Naive thymus-derived CD4-positive, alpha-beta T cell (primary cell): ENCODE results near the gene CCDC192. TPM values are rescaled to one million over a fixed set of nuclear protein-coding genes. Genes with fewer than 3 reads are reported as not detected.
A peak's percentile ranks its signal among the peaks of the same experiment; 100 is the strongest.
"Not testable (repeated sequence)": the region's sequence is repeated elsewhere in the genome, so short reads cannot be mapped to it uniquely, and the experiment has no call there.

Experiments used
- ATAC-seq: fragments of 150-1000 bp; cut with Tn5 transposase; 2 replicates; pipeline ENCODE4 v1.10.0; 2021; ENCODE audit warnings: mild to moderate bottlenecking, moderate library complexity
- CTCF ChIA-PET: fragments of 350-600 bp; sonication (Branson Sonifier 250); formaldehyde crosslinking; loops from one replicate; lab custom pipeline; 2021; ENCODE audit warnings: antibody characterized with exemption; lab: Charles Lee
- POLR2A ChIA-PET: fragments of 350-600 bp; sonication (Branson Sonifier 250); formaldehyde crosslinking; loops from one replicate; lab custom pipeline; 2021; ENCODE audit warnings: antibody characterized with exemption, inconsistent platforms; lab: Charles Lee
- DNase-seq, 9 donors: peaks; one replicate each; pipeline versions ENCODE4 v3.0.0 to v3.0.0-alpha.2; 2020 to 2022; ENCODE audit warnings: mixed read lengths in 1 of 9
- H3K27ac ChIP-seq: one replicate; pipeline ENCODE4 v1.7.0; 2013; ENCODE audit warnings: mild to moderate bottlenecking, low read depth, low read length, moderate library complexity
- H3K27me3 ChIP-seq, 2 donors: one replicate each; pipeline ENCODE4 v1.7.0; 2013; ENCODE audit warnings: low read length in 2 of 2, mild to moderate bottlenecking in 2 of 2, moderate library complexity in 2 of 2; ENCODE audit not compliant: control insufficient read depth in 2 of 2, insufficient read depth in 2 of 2
- H3K36me3 ChIP-seq, 3 experiments: 1 replicate in 2 of 3; 2 replicates in 1 of 3; pipeline ENCODE4 v1.7.0; 2013; ENCODE audit warnings: low read length in 3 of 3, mild to moderate bottlenecking in 3 of 3, moderate library complexity in 1 of 3; ENCODE audit not compliant: insufficient read depth in 3 of 3, control insufficient read depth in 2 of 3
- H3K4me1 ChIP-seq, 2 donors: one replicate each; pipeline ENCODE4 v1.7.0; 2013; ENCODE audit warnings: low read length in 2 of 2, mild to moderate bottlenecking in 2 of 2, moderate library complexity in 1 of 2; ENCODE audit not compliant: control insufficient read depth in 2 of 2, insufficient read depth in 2 of 2
- H3K4me3 ChIP-seq: 2 replicates; pipeline ENCODE4 v1.7.0; 2013; ENCODE audit warnings: mild to moderate bottlenecking, low read length
- H3K9me3 ChIP-seq, 3 experiments: 1 replicate in 2 of 3; 2 replicates in 1 of 3; pipeline ENCODE4 v1.7.0; 2013; ENCODE audit warnings: low read length in 3 of 3; ENCODE audit not compliant: control insufficient read depth in 2 of 3
- H3K27ac Mint-ChIP-seq, 9 donors: one replicate each; pipeline ENCODE4 v1.8.0; 2020 to 2022; ENCODE audit warnings: mixed read lengths in 9 of 9, mild to moderate bottlenecking in 8 of 9, moderate library complexity in 5 of 9, inconsistent platforms in 2 of 9
- H3K27me3 Mint-ChIP-seq, 5 donors: one replicate each; pipeline ENCODE4 v1.8.0; 2021 to 2022; ENCODE audit warnings: mixed read lengths in 5 of 5, mild to moderate bottlenecking in 1 of 5
- H3K36me3 Mint-ChIP-seq, 5 donors: one replicate each; pipeline ENCODE4 v1.8.0; 2020 to 2022; ENCODE audit warnings: mixed read lengths in 5 of 5, mild to moderate bottlenecking in 3 of 5, inconsistent platforms in 1 of 5
- H3K4me1 Mint-ChIP-seq, 7 donors: one replicate each; pipeline ENCODE4 v1.8.0; 2020 to 2022; ENCODE audit warnings: mixed read lengths in 7 of 7, mild to moderate bottlenecking in 3 of 7, inconsistent platforms in 1 of 7
- H3K4me3 Mint-ChIP-seq, 10 donors: one replicate each; pipeline ENCODE4 v1.8.0; 2020 to 2022; ENCODE audit warnings: mild to moderate bottlenecking in 10 of 10, mixed read lengths in 10 of 10, moderate library complexity in 6 of 10, inconsistent platforms in 2 of 10
- H3K9me3 Mint-ChIP-seq, 11 donors: one replicate each; pipeline ENCODE4 v1.8.0; 2020 to 2022; ENCODE audit warnings: mixed read lengths in 11 of 11, mild to moderate bottlenecking in 4 of 11, inconsistent platforms in 1 of 11, moderate library complexity in 1 of 11
- intact Hi-C, 2 donors: fragments of 100-400 bp; cut with micrococcal nuclease; formaldehyde crosslinking; loops; one replicate each; pipeline ENCODE4 v1.15.1; 2023
- polyA plus RNA-seq, 2 donors: library from polyadenylated mRNA; unstranded; fragments of 300-500 nt; fragmentation: Illumina TruSeq; gene quantifications; one replicate each; pipeline ENCODE4 v1.2.3, GENCODE V29; 2021
- total RNA-seq, 6 experiments: library from RNA in 5 of 6; stranded (reverse) in 5 of 6; gene quantifications; 1 replicate in 5 of 6; 2 replicates in 1 of 6; pipeline ENCODE4 v1.2.3 and lab custom pipeline; 2021 to 2026

The CCDC192 gene
- total and polyA plus RNA-seq, 7 experiments from 2014 or later = not detected

GRCh38 chr5:127839496-127840197 is 136.5 kb downstream of the CCDC192 start:
- H3K36me3 ChIP-seq = no peaks in the 10 kb centered on the region
- H3K4me1 ChIP-seq = no peaks in the 10 kb centered on the region
- Mint-ChIP-seq H3K4me1 (peaks cover 0 to 4% (median 0%) of the 10 kb centered on the region in 7 donors), H3K27ac (no peak overlapping the region), H3K27me3 (peaks cover 0 to 11% (median 0%) of the 10 kb centered on the region in 5 donors), H3K4me3 (no peak overlapping the region), H3K9me3 (no peaks in the 10 kb centered on the region), H3K36me3 (no peaks in the 10 kb centered on the region)
- intact Hi-C loops = no loop called here
- CTCF ChIA-PET = no interaction called here
- POLR2A ChIA-PET = no interaction called here
- DNase-seq (no peak), ATAC-seq (no peak)
- H3K4me3 ChIP-seq = no peak overlapping the region
- H3K27ac ChIP-seq = no peak overlapping the region
- no peaks in the 10 kb centered on the region for H3K9me3 ChIP-seq
- H3K27me3 ChIP-seq = no peaks in the 10 kb centered on the region

DNA sequence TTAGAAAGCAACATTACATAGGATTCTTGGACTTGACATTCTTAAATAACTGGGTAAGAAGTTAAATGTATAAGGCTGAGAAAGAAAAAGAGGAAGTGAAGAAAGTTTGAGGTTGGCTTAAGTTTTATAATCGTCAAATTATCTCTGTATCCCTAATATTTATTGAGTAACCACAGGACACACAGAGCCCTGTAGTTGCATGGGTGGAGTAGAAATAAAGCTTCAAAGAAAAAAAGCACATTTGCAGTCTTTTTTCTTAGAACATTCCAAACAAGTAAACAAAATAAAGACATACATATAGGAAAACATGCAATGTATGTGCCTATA is 137.0 kb downstream of the CCDC192 start:
- Histone ChIP-seq H3K27ac (no peak overlapping the region), H3K27me3 (no peaks in the 10 kb centered on the region), H3K4me3 (no peak overlapping the region), H3K4me1 (no peaks in the 10 kb centered on the region), H3K9me3 (no peaks in the 10 kb centered on the region), H3K36me3 (no peaks in the 10 kb centered on the region)
- Mint-ChIP-seq H3K4me3 (no peak overlapping the region), H3K27me3 (peaks cover 0 to 11% (median 0%) of the 10 kb centered on the region in 5 donors), H3K36me3 (no peaks in the 10 kb centered on the region), H3K27ac (no peak overlapping the region), H3K4me1 (peaks cover 0 to 4% (median 0%) of the 10 kb centered on the region in 7 donors), H3K9me3 (no peaks in the 10 kb centered on the region)
- CTCF ChIA-PET = no interaction called here
- intact Hi-C loops = no loop called here
- DNase-seq (no peak), ATAC-seq (peak; percentile 40)
- POLR2A ChIA-PET = no interaction called here

DNA sequence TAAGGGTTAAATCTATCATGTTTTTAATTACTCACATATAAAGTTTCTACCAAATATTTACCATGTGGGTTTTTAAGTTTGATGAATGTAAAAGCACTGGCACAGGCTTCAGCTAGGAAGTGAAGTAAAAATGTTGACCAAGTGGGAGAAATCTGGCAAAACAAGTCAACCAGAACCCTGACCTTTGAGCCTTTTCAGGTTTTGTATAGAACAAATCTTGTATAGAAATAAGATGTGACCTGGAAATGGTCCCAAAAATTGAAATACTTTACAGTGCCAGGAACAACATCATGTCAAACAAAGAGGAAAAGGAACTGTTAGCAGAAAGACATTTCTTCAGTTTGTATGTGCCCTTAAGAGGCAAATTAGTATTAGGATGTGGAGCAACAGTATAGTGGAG is 137.6 kb downstream of the CCDC192 start:
- Mint-ChIP-seq H3K27ac (no peak overlapping the region), H3K36me3 (no peaks in the 10 kb centered on the region), H3K4me3 (no peak overlapping the region), H3K27me3 (peaks cover 0 to 9% (median 0%) of the 10 kb centered on the region in 5 donors), H3K4me1 (peaks cover 0 to 4% (median 0%) of the 10 kb centered on the region in 7 donors), H3K9me3 (no peaks in the 10 kb centered on the region)
- POLR2A ChIA-PET = no interaction called here
- CTCF ChIA-PET = no interaction called here
- no peak overlapping the region for H3K27ac ChIP-seq
- no peak for ATAC-seq
- intact Hi-C loops = no loop called here
- no peaks in the 10 kb centered on the region for H3K36me3 ChIP-seq
- H3K27me3 ChIP-seq = no peaks in the 10 kb centered on the region
- no peaks in the 10 kb centered on the region for H3K9me3 ChIP-seq
- no peak for DNase-seq
- H3K4me3 ChIP-seq = no peak overlapping the region
- no peaks in the 10 kb centered on the region for H3K4me1 ChIP-seq

GRCh38 chr5:127844581-127845021 is 141.4 kb downstream of the CCDC192 start:
- Histone ChIP-seq H3K27ac (no peak overlapping the region), H3K27me3 (no peaks in the 10 kb centered on the region), H3K4me1 (no peaks in the 10 kb centered on the region), H3K36me3 (no peaks in the 10 kb centered on the region), H3K9me3 (no peaks in the 10 kb centered on the region), H3K4me3 (no peak overlapping the region)
- no peaks in the 10 kb centered on the region for H3K4me1 Mint-ChIP-seq
- peaks cover 0 to 3% (median 0%) of the 10 kb centered on the region in 11 donors for H3K9me3 Mint-ChIP-seq
- no peaks in the 10 kb centered on the region for H3K27me3 Mint-ChIP-seq
- H3K27ac Mint-ChIP-seq = no peak overlapping the region
- no peak overlapping the region for H3K4me3 Mint-ChIP-seq
- no peak for ATAC-seq
- intact Hi-C loops = no loop called here
- H3K36me3 Mint-ChIP-seq = peaks cover 0 to 5% (median 0%) of the 10 kb centered on the region in 5 donors
- ChIA-PET CTCF (no interaction called here), POLR2A (no interaction called here)
- DNase-seq = no peak

GRCh38 chr5:127846884-127847283 is 143.7 kb downstream of the CCDC192 start:
- ATAC-seq (no peak), DNase-seq (no peak)
- ChIA-PET POLR2A (no interaction called here), CTCF (no interaction called here)
- Mint-ChIP-seq H3K27ac (no peak overlapping the region), H3K4me3 (no peak overlapping the region), H3K36me3 (peaks cover 0 to 5% (median 0%) of the 10 kb centered on the region in 5 donors), H3K27me3 (no peaks in the 10 kb centered on the region), H3K4me1 (no peaks in the 10 kb centered on the region), H3K9me3 (peaks cover 0 to 3% (median 0%) of the 10 kb centered on the region in 11 donors)
- Histone ChIP-seq H3K27ac (no peak overlapping the region), H3K4me1 (no peaks in the 10 kb centered on the region), H3K36me3 (no peaks in the 10 kb centered on the region), H3K27me3 (no peaks in the 10 kb centered on the region), H3K9me3 (no peaks in the 10 kb centered on the region), H3K4me3 (no peak overlapping the region)
- intact Hi-C loops = no loop called here

DNA sequence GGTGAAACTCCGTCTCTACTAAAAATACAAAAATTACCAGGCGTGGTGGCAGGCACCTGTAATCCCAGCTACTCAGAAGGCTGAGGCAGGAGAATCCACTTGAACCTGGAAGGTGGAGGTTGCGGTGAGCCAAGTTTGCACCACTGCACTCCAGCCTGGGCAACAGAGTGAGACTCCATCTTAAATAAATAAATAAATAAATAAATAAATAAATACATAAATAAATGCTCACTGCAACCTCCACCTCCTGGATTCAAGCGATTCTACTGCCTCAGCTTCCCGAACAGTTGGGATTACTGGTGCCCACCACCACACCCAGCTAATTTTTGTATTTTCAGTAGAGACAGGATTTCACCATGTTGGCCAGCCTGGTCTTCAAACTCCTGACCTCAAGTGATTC is 144.4 kb downstream of the CCDC192 start:
- H3K36me3 Mint-ChIP-seq, H3K27ac Mint-ChIP-seq, H3K27me3 ChIP-seq, H3K4me3 ChIP-seq, H3K9me3 ChIP-seq, H3K4me1 ChIP-seq, H3K4me3 Mint-ChIP-seq, ATAC-seq, intact Hi-C loops, H3K9me3 Mint-ChIP-seq, DNase-seq, H3K27me3 Mint-ChIP-seq, H3K27ac ChIP-seq, H3K36me3 ChIP-seq, H3K4me1 Mint-ChIP-seq, CTCF ChIA-PET, POLR2A ChIA-PET: not testable (repeated sequence)

GRCh38 chr5:127848098-127848497 is 144.9 kb downstream of the CCDC192 start:
- H3K4me1 ChIP-seq = no peaks in the 10 kb centered on the region
- DNase-seq (no peak), ATAC-seq (no peak)
- H3K9me3 Mint-ChIP-seq = peaks cover 0 to 3% (median 0%) of the 10 kb centered on the region in 11 donors
- H3K27ac Mint-ChIP-seq = no peak overlapping the region
- POLR2A ChIA-PET = no interaction called here
- CTCF ChIA-PET = no interaction called here
- no peak overlapping the region for H3K4me3 ChIP-seq
- intact Hi-C loops = no loop called here
- H3K27me3 Mint-ChIP-seq = no peaks in the 10 kb centered on the region
- H3K36me3 ChIP-seq = no peaks in the 10 kb centered on the region
- no peak overlapping the region for H3K27ac ChIP-seq
- H3K9me3 ChIP-seq = no peaks in the 10 kb centered on the region
- no peak overlapping the region for H3K4me3 Mint-ChIP-seq
- H3K27me3 ChIP-seq = no peaks in the 10 kb centered on the region
- H3K4me1 Mint-ChIP-seq = no peaks in the 10 kb centered on the region
- H3K36me3 Mint-ChIP-seq = peaks cover 0 to 5% (median 0%) of the 10 kb centered on the region in 5 donors
